ENCODE results near the gene COL15A1.

The COL15A1 gene

GRCh38 chr9:98985596-98985995, 41.9 kb downstream of the COL15A1 start:
- H3K4me3 Mint-ChIP-seq, result no peak overlapping the region
- H3K27me3 Mint-ChIP-seq, result peaks cover 1% of the 10 kb centered on the region
- no peaks in the 10 kb centered on the region for H3K4me1 Mint-ChIP-seq
- H3K9me3 Mint-ChIP-seq, result no peaks in the 10 kb centered on the region
- H3K27ac Mint-ChIP-seq, result no peak overlapping the region
- no peaks in the 10 kb centered on the region for H3K36me3 Mint-ChIP-seq

GRCh38 chr9:98986866-98987651, 43.4 kb downstream of the COL15A1 start:
- no peaks in the 10 kb centered on the region for H3K36me3 Mint-ChIP-seq
- H3K4me3 Mint-ChIP-seq, result no peak overlapping the region
- peaks cover 1% of the 10 kb centered on the region for H3K27me3 Mint-ChIP-seq
- H3K9me3 Mint-ChIP-seq, result no peaks in the 10 kb centered on the region
- H3K4me1 Mint-ChIP-seq, result no peaks in the 10 kb centered on the region
- H3K27ac Mint-ChIP-seq, result no peak overlapping the region

GRCh38 chr9:98989036-98990000, 45.6 kb downstream of the COL15A1 start:
- no peaks in the 10 kb centered on the region for H3K36me3 Mint-ChIP-seq
- H3K27me3 Mint-ChIP-seq, result peaks cover 1% of the 10 kb centered on the region
- H3K4me1 Mint-ChIP-seq, result no peaks in the 10 kb centered on the region
- no peak overlapping the region for H3K27ac Mint-ChIP-seq
- H3K9me3 Mint-ChIP-seq, result no peaks in the 10 kb centered on the region
- no peak overlapping the region for H3K4me3 Mint-ChIP-seq

GRCh38 chr9:98990181-98990870, 46.6 kb downstream of the COL15A1 start:
- Mint-ChIP-seq H3K4me3 (no peak overlapping the region), H3K36me3 (no peaks in the 10 kb centered on the region), H3K4me1 (no peaks in the 10 kb centered on the region), H3K27me3 (peaks cover 1% of the 10 kb centered on the region), H3K9me3 (no peaks in the 10 kb centered on the region), H3K27ac (no peak overlapping the region)

GRCh38 chr9:98992107-98992884, 48.6 kb downstream of the COL15A1 start:
- Mint-ChIP-seq H3K27me3 (peaks cover 1% of the 10 kb centered on the region), H3K9me3 (no peaks in the 10 kb centered on the region), H3K4me3 (no peak overlapping the region), H3K4me1 (no peaks in the 10 kb centered on the region), H3K36me3 (no peaks in the 10 kb centered on the region), H3K27ac (no peak overlapping the region)

GRCh38 chr9:98992885-98993569, 49.3 kb downstream of the COL15A1 start:
- Mint-ChIP-seq H3K27ac (no peak overlapping the region), H3K4me3 (no peak overlapping the region), H3K4me1 (no peaks in the 10 kb centered on the region), H3K27me3 (no peaks in the 10 kb centered on the region), H3K36me3 (no peaks in the 10 kb centered on the region), H3K9me3 (no peaks in the 10 kb centered on the region)

GRCh38 chr9:98993570-98993945, 49.9 kb downstream of the COL15A1 start:
- Mint-ChIP-seq H3K27me3 (no peaks in the 10 kb centered on the region), H3K4me3 (no peak overlapping the region), H3K9me3 (no peaks in the 10 kb centered on the region), H3K27ac (no peak overlapping the region), H3K4me1 (no peaks in the 10 kb centered on the region), H3K36me3 (no peaks in the 10 kb centered on the region)

GRCh38 chr9:98994172-98995058, 50.7 kb downstream of the COL15A1 start:
- Mint-ChIP-seq H3K27me3 (no peaks in the 10 kb centered on the region), H3K27ac (no peak overlapping the region), H3K4me1 (no peaks in the 10 kb centered on the region), H3K36me3 (no peaks in the 10 kb centered on the region), H3K4me3 (no peak overlapping the region), H3K9me3 (no peaks in the 10 kb centered on the region)

- no peaks in the 10 kb centered on the region for H3K36me3 Mint-ChIP-seq
- H3K4me1 Mint-ChIP-seq, result no peaks in the 10 kb centered on the region
- H3K9me3 Mint-ChIP-seq, result no peaks in the 10 kb centered on the region
- H3K27me3 Mint-ChIP-seq, result no peaks in the 10 kb centered on the region
- no peak overlapping the region for H3K4me3 Mint-ChIP-seq
- H3K27ac Mint-ChIP-seq, result peak overlapping the region; percentile 30
These were observed 51.5 kb downstream of the COL15A1 start for GRCh38 chr9:98995059-98995671.

GRCh38 chr9:98995971-98996504, 52.3 kb downstream of the COL15A1 start:
- Mint-ChIP-seq H3K4me3 (no peak overlapping the region), H3K4me1 (peaks cover 9% of the 10 kb centered on the region), H3K9me3 (no peaks in the 10 kb centered on the region), H3K27me3 (no peaks in the 10 kb centered on the region), H3K27ac (no peak overlapping the region), H3K36me3 (no peaks in the 10 kb centered on the region)

GRCh38 chr9:98997604-98998003, 53.9 kb downstream of the COL15A1 start:
- no peak overlapping the region for H3K27ac Mint-ChIP-seq
- H3K4me3 Mint-ChIP-seq, result no peak overlapping the region
- no peaks in the 10 kb centered on the region for H3K9me3 Mint-ChIP-seq
- H3K4me1 Mint-ChIP-seq, result peaks cover 17% of the 10 kb centered on the region
- no peaks in the 10 kb centered on the region for H3K36me3 Mint-ChIP-seq
- no peaks in the 10 kb centered on the region for H3K27me3 Mint-ChIP-seq

GRCh38 chr9:98998441-98999151, 54.9 kb downstream of the COL15A1 start:
- Mint-ChIP-seq H3K4me1 (peaks cover 19% of the 10 kb centered on the region), H3K4me3 (no peak overlapping the region), H3K9me3 (no peaks in the 10 kb centered on the region), H3K36me3 (no peaks in the 10 kb centered on the region), H3K27me3 (no peaks in the 10 kb centered on the region), H3K27ac (no peak overlapping the region)

GRCh38 chr9:98999152-98999525, 55.4 kb downstream of the COL15A1 start:
- Mint-ChIP-seq H3K9me3 (no peaks in the 10 kb centered on the region), H3K36me3 (no peaks in the 10 kb centered on the region), H3K27me3 (no peaks in the 10 kb centered on the region), H3K4me3 (no peak overlapping the region), H3K4me1 (peaks cover 25% of the 10 kb centered on the region), H3K27ac (no peak overlapping the region)

All from activated naive CD4-positive, alpha-beta T cell treated with anti-CD3 and anti-CD28 coated beads, Interleukin-2, amount 50 U/mL, for 24 hours (primary cell).